ENCODE measurements around the gene ULK3.
"Not testable (repeated sequence)": the region's sequence is repeated elsewhere in the genome, so short reads cannot be mapped to it uniquely, and the experiment has no call there.

The ULK3 gene, protein sequence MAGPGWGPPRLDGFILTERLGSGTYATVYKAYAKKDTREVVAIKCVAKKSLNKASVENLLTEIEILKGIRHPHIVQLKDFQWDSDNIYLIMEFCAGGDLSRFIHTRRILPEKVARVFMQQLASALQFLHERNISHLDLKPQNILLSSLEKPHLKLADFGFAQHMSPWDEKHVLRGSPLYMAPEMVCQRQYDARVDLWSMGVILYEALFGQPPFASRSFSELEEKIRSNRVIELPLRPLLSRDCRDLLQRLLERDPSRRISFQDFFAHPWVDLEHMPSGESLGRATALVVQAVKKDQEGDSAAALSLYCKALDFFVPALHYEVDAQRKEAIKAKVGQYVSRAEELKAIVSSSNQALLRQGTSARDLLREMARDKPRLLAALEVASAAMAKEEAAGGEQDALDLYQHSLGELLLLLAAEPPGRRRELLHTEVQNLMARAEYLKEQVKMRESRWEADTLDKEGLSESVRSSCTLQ

DNA sequence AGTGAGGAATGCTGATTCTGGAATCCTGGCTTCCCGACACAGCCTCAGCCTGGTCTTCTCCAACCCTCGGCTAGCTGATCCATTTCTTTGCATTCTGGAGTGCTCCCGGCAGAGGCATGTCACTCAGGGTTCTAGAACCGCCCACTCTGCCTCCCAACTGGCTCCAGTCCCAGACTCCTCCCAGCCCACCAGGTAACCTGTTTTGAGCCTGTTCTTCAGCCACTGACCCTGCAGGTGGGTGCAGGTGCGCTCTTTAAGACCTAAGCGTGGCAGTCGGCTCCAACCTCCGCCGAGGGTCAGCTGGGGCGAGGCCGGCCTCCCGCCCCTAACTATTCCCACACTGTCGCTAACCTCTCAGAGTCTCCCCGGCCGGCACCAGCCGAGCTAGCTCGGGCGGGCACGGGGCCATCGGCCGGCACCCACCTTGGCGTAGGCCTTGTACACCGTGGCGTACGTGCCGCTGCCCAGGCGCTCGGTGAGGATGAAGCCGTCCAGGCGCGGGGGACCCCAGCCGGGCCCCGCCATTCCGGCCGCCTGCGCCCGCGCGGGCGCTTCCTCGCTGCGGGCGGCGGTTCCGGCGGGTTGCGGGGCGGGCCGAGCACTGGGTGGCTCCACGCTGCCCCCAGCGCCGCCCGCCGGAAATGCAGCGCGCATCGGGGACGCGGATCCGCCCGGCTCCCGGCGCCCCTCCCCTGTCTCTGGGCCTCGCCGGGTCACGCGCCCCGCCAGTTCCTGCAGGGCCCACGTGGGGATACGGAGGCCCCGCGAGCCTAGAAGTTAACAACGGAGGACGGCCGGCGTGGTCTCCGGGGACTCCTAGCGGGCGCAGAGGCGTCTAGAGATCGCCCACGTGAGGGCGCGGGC, at the start of gene ULK3:
Gene ULK3, minus strand, starts transcription at position 576 of the 864 bp plus-strand sequence. Its CDS starts 51 bp downstream, at position 525.
- peak; percentile 85 for DNase-seq

DNA sequence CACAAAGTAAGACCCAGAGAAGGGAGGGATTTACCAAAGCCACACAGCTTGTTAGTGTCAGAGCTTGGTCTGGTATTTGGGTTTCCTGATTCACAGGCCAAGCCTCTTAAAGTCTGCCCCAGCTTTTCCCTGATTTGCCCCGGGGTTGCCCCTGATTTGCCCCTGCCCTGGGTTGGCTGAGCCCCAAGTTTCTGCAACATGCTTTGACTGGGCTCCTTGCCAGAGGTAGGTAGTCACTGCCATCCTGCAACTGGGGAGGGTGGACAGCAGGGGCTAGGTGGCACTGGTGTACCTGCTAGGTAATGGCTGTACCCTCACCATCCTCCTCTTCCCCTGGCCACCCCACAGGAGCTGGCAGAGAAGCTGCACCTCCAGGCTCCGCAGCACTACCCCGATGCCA, 49.4 kb upstream of the ULK3 start:
- no peak for DNase-seq

DNA sequence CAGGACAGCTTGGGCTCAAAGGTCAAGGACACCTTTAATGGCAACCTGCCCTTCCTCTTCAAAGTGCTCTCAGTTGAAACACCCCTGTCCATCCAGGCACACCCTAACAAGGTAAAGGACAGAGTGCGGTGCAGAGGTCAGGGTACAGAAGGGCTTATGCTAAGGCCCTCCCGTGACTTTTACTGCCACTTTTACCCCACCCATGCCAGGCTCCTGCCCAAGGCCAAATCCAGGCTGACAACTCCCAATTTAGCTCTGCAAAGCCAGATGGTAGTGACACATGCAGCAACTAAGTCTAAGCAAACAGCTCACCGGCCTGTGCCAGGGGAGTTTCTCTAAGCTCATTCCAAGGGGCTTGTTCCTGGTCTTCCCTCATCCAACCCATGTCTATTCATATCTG, 48.5 kb upstream of the ULK3 start:
- DNase-seq, result no peak

DNA sequence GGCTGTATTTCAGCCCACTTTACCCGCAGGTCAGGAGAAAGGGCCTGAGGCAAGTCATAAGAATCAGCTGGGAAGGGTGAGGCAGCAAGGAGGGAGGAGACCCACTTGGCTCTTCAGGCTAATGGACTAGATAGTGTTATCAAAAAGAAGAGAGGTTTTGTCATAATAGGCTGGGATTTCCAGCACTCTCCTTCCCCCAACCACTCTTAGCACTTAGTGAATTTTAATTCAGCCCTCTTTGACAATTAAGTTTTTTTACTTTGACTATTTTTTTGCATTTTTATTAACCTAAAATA, 47.7 kb upstream of the ULK3 start:
- DNase-seq, result no peak

DNA sequence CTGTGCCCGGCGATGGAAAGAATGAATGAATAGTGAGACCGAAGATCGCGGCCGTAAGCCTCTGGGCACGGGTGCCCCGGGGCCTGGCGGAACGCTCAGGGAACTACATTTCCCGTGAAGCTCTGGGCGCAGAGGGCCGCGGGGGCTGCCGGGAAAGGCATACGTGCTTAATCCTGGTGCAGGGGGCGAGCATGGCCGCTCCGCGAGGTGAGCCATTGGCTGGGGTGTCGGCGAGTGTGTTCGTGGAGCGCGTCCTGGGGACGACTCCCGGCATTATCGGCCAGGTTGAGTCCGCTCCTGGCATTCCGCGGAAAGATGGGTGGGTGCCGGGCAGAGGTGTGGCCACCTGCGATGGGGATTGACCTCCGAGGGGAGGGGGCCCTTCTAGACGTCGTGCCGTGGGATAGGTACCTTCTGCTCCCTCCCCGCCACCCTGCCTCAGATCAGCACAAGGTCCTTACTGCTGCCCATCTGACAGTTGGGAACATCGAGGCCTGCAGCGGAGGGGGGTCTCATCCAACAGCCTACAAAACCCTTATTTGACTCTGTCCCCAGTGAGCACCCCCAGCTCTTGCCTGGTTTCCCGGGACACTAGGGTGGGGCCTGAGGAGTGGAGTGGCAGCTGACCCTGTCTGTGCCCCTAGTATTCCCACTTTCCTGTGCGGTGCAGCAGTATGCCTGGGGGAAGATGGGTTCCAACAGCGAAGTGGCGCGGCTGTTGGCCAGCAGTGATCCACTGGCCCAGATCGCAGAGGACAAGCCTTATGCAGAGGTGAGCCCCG, 47.1 kb upstream of the ULK3 start, which contains the start of gene MPI:
Gene MPI, plus strand, starts transcription at position 160 of the 782 bp plus-strand sequence. Its CDS starts 32 bp downstream, at position 192.
- peak; percentile 34 for DNase-seq

DNA sequence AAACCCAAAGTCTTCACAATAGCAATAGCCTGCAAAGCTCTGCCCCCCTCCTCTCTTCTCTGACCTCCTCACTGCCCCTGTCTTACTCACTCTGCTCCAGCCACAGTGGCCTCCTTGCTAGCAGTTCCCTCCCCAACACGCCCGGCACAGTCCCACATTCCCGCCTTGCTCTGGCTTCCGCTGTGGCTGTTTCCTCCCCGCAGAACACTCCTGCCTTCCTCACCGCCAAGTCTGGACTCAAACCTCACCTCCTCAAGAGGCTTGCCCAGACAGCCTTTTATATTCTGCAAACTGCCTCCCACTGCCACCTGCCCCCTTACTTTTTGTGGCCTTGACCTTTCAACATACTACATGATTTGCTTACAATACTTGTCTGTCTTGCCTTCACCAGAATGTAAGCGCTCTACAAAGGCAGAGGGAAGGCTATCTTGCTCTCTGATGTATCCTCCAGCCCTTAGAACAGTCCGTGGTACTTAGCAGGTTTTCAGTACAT, 46.5 kb upstream of the ULK3 start:
- no peak for DNase-seq

DNA sequence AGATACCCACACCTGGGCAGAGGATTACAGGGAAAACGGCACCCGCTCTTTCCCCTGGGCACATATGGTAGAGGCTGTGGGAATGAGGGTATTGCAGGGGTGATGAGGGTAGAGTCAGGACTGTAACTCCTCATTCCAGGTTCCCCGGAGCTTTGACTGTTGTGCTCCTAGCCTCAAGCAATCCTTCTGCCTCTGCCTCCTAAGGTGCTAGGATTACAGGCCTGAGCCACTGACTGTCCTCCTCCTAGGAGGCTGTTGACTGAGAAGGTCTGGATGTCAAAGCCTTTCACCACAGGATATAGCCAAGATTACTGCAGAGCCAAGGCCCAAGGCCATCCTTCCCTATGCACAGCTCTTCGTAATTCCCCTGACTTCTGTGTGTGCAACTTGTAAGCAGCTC, 45.8 kb upstream of the ULK3 start:
- DNase-seq, result no peak

DNA sequence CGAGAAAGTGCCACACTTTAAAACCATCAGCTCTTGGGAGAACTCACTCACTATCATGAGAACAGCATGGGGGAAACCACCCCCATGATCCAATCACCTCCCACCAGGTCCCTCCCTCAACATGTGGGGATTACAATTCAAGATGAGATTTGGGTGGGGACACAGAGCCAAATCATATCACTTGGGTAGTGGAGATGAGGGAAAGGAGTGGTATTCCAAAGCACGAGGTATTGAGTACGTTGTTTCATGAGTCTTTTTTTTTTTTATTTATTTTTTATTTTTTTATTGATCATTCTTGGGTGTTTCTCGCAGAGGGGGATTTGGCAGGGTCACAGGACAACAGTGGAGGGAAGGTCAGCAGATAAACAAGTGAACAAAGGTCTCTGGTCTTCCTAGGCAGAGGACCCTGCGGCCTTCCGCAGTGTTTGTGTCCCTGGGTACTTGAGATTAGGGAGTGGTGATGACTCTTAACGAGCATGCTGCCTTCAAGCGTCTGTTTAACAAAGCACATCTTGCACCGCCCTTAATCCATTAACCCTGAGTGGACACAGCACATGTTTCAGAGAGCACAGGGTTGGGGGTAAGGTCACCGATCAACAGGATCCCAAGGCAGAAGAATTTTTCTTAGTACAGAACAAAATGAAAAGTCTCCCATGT, 44.7 kb upstream of the ULK3 start:
- DNase-seq, result not testable (repeated sequence)

DNA sequence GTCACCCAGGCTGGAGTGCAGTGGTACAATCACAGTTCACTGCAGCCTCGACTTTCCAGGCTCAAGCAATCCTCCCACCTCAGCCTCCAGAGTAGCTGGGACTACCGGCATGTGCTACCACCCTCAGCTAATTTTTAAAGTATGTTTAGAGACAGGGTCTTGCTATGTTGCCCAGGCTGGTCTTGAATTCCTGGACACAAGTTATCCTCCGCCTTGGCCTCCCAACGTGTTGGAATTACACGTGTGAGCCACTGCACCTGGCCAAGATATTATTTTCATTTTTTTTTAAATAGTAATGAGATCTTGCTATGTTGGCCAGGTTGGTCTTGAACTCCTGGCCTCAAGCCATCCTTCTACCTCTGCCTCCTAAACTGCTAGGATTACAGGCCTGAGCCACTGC, 42.5 kb upstream of the ULK3 start:
- DNase-seq, result no peak

DNA sequence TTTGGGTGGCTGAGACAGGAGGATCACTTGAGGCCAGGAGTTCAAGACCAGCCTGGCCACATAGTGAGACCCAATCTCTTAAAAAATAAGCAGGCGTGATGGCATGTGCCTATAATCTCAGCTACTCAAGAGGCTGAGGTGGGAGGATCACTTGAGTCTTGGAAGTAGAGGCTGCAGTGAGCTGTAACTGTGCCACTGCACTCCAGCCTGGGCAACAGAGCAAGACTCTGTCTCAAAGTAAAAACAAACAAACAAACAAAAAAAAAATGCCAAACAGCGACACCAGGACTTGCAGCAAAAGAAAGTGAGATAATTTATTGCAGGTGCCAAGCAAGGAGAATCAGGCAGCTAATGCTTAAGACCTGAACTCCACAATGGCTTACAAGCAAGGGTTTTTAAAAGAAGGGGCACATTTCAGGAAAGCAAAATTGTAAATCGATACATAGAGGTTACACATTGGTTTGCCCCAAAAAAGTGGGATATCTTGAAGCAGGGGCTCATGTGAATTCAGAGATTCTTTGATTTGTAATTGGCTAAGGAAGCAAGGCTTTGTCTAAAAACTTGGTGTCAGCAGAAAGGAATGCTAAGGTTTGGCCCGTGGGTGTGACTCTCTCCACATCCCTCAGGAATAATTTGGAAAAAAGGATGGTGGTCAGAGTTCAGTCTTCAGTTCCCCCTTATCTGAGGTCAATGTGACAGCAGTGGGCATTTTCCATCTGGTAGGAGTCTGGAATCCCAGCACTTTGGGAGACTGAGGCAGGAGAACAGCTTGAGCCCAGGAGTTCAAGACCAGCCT, 41.7 kb upstream of the ULK3 start:
- no peak for DNase-seq

DNA sequence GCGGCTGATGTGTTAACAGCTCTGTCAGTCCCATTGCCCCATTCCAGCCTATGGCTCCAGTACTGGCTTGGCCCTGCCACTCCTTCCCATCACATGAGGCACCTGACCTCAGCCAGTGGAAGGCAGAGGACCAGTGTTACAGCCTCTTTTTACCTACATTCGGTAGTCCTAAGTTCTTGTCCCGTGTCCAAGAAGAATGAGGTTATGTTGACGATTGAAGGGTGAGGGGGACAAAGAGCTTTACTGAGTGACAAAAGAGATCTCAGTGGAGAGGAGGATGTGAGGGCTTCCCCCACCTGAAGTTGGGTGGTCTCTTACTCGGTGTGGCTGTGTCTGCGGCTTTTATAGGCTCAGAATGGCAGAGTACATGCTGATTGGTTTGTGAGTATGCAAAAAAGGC, 39.6 kb upstream of the ULK3 start:
- DNase-seq, result no peak

DNA sequence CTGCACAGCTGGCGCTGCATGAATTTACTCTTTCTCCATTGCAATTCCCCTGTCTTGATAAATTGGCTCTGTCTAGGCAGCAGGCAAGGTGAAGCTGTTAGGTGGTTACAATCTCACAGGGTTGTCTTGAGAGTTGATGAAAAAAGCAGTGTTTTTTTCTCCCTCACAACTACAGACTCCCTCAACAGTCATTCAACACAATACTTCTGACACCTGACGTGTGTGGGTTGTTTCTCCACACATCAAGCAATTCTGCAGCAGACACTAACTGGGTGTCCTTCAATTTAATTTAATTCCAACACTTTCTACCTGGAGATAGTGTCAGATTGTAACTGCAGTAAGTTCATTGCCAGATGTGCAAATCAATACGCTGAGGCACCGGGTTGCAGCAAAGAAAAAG, 35.3 kb upstream of the ULK3 start:
- DNase-seq, result no peak

DNA sequence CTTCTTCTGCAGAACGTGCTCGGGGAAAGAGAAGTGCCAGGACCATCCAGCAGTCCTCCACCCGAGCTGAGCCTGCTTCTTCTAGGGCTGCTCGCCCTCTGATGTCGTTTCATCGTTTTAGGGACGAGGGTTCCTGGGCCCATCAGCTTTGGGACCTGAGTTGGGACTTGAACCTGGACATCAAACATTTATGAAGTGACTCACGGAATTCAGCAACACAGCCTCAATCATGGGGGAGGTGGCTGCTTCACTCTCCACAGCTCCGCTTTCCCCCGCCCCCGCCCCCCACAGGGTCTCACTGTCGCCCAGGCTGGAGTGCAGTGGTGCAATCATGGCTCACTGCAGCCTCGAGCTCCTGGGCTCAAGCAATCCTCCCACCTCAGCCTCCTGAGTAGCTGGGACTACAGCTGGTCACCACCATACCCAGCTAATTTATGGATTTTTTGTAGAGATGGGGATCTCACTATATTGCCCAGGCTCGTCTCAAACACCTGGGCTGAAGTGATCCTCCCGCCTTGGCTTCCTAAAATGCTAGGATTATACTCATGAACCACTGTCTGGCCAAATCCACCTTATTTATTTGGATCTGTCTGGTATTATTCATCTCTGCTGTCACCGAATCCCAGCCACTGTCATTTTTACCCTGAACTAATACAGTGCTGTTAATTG, 30.9 kb upstream of the ULK3 start:
- DNase-seq, result no peak

DNA sequence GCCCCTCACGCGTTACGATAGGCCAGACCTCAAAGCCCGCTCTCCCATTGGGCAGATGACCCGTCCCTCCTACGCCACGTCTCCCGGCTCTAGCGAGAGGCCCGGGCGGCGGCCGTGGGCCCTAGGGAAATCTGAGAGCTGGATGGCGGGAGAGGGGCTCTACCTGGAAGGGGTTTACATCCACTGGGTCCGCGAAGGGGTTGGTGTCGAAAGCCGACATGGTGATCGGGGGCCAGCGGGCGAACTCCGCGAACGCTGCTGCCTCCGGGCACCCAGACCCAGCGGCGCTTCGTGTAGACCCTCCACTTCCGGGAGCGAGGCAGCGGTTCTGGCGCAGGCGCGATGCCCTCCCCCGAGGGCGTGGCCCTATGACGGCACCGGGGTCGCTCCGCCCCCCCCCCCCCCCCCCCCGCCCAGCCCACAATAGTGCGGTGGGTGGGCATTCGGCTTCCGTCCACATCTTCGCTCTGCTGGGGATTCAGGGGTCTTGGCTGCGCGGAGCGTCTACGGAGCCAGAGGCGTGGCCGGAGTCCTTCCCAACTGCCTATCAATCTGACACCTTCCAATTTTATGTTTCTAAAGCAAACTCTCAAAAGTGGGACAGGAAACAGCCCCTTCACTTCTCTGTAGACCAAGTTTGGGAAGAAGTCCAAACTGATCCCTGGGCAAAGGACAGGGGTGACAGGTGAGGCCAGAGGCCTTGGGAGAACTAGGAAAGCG, 30.2 kb upstream of the ULK3 start, which contains the start of gene SCAMP2:
Gene SCAMP2, minus strand, starts transcription at position 330 of the 720 bp plus-strand sequence. Its CDS starts 110 bp downstream, at position 220.
- DNase-seq, result peak; percentile 98

DNA sequence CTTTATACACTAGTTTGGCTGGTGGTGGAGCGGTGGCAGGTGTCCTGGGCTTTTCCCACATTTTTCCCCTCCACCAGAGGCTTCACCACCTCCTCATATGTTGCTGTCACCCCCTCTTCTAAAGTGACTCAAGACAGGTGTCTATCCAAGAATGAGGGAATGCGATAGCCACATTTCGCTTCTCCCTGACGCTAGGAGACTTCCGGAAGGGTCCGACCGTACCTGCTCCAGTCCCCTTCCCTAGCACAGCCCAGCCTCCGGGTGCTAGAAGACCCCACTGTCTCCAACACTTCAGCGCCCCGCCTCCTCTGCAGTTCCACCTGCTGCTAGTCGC, 29.7 kb upstream of the ULK3 start:
- DNase-seq, result no peak

DNA sequence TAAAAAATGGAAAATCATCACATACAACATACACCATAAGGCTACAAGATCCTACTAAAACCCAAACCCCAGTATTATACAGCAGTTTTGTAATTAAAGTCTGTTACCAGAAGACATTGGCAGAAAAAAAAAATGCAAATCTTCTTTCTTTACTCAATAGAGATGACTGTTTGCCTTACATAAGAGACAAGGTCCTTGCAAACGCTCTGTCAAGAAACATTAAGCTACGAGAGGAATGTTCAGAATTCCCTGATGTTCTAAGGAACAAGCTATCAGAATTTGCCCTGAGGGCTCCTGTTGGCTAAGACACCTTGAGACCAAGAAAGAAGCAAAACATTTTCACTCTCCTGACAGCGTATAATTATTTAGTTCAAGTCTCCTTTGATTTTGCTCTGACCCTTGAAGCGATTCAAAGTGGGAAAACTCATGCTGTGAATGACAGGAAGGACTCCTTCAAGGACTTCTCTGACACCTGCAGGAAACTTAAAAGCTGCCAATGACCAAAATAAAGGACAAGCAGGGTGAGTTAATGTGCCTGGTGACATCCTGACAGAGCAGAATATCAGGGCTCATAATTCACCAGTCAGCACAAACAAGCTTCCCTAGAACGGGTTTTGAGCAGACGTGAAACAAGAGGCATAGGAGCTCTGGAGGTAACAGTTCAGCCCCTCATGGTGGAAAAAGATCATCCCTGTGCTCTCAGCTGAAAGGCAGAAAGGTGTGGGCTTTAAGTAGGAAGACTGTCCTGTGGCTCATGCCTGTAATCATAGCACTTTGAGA, 27.7 kb upstream of the ULK3 start:
- no peak for DNase-seq

DNA sequence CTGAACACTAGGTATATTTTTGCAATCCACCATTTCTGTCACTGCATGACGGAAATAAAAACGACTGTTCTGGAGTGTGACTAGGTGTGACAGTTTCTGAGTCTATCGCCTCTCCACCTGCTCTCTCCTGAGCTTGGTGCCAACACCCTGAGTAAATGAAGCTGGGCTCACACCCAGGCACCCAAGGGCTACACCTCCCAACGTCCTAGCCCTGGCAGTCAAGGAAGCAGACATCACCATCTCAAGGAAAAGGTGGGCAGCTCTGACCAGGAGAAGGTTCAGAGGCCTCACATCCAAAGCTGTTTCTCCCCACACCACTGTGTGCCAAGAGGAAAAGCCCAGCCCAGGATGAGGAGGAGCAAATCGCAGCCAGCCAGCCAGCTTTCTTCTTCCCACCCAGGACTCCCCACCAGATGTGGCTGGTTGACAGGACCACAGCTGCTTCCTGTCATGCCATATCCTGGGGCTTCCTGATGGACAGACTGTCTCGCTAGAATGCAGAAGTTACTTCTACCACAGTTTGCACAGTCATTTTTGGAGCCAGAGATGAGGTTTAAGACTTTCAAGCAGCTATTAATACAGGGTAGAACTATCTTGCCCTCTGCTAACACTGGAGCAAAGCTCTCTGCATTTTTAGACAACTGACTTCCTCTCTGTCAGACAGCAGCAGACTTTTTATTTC, 26.9 kb upstream of the ULK3 start:
- peak; percentile 85 for DNase-seq

DNA sequence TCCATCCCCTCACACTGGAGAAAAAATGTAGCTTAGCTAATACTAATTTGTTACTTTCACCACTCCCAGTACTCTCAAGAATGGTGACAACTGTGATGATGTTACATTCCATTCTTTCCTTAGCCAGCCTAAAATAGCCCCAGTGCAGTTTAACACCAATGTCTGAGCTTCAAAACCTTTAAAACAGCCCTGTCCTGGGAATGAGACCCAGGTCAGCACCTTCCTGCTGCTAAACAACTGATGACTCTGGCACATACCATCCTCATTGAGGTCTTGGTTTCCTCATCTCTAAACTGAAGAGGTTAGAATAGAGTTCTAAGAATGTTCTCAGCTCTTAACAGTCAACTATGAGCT, 26.4 kb upstream of the ULK3 start:
- DNase-seq, result no peak

DNA sequence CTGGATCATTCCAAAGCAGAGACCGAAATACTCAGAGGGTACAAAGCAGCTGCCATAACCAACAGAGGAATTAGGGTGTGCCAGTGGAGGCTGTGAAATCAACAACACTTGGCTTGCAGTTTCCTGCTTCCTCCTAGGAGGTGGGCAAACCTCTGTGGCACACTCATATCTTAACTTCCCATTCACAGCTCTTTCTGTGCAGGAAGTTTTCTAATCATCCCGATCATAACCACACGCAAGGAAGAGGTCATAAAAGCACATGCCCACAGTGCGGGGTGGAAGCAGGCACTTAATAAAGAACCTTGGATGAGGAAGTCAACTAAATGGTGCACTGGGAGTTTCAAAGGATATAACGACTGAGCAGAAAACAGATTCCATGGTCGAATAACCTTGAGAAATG, 25.1 kb upstream of the ULK3 start:
- peak; percentile 54 for DNase-seq
